Activated effector memory CD4-positive, alpha-beta T cell treated with Interleukin-2 at 50 U/mL for 16 hours (primary cell): ENCODE results near the gene C15orf61.

Experiments
- DNase-seq: peaks from one replicate; pipeline ENCODE4 v3.0.0-alpha.2; 2020

C15orf61 gene

DNA sequence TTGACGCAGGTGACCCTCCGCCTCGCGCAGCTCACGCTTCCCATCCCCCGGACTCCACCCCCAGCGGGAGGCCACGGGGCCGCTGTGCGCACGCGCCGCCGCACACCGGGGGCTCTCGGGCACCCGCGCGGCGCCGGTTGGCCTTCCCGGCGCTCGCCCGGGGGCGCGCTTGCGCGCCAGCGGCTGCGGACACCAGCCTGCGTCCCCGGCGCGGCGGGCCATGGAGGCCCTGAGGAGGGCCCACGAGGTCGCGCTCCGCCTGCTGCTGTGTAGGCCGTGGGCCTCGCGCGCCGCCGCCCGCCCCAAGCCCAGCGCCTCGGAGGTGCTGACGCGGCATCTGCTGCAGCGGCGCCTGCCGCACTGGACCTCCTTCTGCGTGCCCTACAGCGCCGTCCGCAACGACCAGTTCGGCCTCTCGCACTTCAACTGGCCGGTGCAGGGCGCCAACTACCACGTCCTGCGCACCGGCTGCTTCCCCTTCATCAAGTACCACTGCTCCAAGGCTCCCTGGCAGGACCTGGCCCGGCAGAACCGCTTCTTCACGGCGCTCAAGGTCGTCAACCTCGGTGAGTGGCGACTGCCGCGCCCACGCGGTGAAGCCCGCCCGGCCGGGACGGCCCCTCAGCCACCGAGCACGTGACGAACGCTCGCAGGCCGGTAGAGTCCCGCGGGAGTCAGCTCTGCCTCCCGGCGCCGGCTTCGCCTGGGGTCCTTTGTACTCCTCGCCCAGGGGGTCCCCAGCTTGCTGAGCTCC, at the start of gene C15orf61:
Gene C15orf61 (plus strand): TSS at position 103 of the 754 bp plus-strand sequence. CDS start 118 bp downstream, at position 221.
- DNase-seq, result peak; percentile 86

DNA sequence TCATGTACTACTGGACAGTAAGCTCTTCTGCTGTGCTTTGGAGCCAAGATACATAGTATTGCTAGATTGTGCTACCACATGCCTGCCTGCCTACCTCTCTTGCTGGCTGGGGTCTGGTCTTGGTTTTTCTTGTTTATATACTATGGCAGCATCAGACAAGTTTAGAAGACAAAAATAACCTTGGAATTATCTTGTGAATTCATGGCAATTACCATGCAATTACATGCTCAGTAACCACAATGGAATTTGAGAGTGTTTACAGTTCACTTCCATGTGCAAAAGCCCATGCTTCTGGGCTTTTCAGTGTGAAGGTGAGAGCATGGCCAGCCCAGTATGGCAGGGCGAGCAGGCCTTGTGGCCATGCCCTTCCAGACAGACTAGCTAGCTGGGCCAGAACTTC, 48.0 kb upstream of the C15orf61 start:
- DNase-seq, result no peak

DNA sequence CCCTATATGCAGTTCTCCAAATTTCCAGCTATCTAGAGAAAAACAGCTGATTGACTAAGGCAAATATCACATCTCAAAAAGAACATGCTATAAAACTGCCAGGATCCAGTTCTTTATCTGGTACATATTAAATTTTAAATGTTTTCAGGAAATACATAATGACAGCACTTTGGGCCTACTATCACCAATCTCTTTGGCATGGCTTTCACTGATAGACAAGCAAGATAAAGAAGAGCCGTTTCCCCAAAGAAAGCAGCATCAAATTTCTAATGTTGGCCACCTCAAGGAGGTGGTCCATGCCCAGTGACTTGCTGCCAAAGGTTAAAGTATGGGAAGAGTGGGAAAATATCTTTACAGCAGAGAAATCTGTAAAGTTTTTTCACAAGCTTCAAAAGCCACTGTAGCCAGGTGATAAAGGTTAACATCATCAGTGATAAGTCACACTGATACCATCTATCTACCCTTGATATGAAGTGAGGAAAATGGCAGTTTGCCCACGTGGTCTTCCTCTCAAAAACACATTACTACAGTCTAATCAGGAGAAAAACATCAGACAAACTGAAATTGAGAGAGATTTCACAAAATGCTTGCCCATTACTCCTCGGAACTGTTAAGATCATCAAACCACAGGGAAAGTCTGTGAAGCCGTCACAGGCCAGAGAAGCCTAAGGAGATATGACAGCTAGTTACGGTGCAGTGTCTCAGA, 46.4 kb upstream of the C15orf61 start:
- no peak for DNase-seq

DNA sequence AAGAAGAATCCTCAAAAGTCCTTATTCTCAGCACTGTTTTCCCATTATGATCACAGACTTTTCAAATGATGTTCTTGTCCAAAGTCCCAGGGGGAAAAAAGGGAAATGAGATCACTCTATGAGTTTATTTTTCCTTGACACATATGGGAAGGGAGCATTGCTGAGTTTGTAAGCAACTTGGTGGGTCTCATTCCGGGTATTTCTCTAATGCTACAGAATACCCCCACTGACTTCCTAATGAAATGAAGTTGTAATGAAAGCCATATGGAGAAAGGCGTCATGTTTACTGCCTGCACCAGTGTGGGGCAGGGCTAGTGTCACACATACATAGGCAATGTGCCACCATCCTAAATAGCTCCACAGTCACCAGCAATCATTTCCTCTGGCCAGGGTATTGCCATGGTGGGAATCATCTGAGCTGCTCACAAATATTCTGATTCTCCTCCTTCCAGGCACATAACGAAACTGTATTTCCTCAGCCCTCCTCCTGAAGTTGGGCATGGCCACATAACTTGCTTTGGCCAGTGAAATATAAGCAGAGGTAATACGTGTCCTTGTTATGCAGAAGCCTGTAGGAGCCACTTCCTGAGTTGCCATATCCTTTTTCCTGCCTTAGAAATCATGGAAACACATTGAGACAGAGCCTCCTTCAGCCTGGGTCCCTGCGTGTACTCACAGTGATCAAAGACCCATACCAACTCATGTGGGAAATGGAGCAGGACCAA, 41.0 kb upstream of the C15orf61 start:
- DNase-seq, result no peak

DNA sequence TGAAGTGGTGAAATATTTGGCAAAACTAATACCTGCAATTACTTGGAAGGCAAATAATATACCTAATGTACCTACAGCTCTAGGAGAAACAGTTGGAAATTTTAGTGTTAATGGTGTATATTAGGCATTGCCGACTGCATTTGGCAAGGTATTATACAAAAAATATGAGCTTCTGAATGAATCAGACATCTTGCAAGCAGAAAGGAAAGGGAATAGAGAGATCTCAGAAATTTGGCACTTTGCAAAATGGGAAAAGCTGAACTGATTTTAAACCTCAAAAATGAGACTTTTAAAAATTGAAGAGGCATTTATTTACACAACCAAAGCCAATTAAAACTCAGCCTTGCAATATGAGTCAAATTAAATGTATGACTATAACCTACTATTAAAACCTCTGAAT, 40.2 kb upstream of the C15orf61 start:
- no peak for DNase-seq

DNA sequence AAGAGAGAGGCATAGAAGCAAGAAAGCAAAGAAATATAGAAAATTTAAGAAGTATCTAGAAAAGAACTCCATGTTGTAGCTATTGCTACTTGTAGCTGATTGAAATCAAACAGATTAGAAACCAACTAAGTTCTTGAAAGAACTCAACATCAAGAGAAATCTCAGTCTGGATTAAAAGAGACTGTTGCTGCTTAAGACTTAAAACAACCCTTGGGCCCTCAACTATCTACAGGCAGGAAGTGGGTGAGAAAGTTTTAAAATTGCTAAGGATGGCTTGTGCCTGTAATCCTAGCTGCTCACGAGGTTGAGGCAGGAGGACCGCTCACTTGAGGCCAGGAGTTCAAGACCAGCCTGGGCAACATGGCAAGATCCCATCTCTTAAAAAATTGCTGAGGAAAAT, 39.3 kb upstream of the C15orf61 start:
- DNase-seq, result no peak

DNA sequence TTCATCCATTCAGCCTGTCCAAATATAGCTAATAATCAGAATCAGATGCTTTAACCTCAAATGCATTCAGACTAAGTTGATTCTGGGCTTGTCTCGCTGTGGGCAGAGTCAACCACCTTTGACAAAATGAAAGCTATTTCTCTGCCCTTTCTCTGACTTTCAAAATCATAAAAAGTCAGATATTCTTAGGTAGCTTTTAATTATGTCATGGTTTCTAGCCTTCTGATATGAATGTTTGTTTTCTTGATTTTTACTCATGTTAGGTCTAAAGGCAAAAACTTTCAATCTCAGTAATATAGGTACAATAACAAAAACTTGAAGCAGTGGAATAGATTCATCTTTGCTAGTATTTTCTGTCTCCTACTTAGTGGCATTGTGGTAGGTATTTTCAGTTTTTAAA, 25.3 kb upstream of the C15orf61 start:
- DNase-seq, result no peak

DNA sequence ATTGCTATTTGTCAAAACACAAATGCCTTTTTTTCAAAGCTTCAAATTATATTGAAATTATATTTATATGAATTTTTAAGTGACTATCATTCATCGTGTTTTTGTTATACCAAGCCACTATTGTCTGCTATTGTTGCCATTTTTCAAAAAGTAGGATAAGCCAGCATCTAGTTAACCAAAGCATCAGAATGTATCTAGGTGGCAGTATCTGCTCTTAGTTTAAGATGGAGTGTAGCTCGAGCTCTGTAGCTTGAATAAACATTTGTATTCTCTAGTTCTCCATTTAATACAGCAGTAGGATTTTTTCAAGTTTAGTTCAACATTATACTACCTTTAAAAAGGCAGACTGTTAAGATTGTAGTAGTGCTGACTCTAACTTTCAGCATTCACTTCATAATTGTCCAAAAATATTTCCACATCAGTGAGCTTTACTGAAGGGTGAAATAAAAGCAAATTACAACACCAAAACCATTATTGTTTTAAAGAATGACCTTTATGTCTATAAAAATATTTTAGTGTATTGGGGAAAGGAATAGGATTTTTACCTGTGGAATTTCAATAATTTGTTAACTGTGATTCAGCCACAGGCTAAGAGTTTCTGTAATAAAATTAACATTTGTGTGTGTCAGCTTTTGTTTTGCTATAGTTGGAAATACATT, 19.6 kb upstream of the C15orf61 start:
- no peak for DNase-seq

DNA sequence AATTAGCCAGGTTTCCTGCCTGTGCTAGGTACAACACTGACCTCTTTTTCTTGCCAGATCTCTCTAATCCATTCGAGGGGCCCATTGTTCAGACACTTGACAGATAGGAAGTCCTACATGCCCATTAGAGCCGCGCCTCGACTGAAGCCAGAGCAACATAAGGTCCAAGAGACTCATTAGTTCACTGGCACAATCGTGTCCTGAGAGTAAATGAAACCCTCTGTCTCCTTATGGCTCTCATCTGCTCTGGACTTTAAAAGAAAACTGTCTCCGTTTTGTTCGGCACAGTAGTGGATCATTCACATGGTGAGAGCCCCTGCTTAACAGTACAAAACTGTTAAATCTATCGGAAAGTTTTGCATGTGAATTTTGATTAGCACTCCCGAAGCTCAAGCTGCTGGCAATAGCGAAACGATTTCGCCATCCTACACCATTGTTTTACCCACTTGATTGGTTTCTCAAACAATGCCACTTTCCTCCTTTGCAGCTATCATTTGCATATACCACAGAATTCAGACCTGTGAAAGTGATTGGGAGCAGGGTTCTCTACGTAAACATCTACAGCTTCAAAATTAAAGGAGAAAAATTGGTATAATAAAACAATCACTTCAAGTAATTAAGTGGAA, 19.0 kb upstream of the C15orf61 start:
- no peak for DNase-seq

DNA sequence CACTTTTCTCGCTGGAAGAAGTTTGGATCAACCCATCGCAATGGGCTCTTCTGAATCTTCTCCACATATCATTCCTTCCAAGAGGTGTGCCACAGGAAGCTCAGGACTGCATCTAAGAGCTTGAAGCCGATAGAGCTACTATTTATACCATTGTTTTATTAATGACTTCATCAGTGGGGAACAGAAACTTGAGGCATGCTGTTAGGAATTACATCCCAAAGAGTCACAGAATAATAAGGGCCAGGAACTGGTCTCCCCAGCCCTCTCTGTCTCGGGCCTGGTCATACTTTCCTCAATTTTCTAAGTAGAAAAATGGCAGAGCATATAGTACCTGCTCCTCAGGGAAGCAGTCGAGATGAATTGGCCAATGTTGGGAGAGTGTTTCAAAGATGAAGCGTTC, 16.9 kb upstream of the C15orf61 start:
- no peak for DNase-seq

DNA sequence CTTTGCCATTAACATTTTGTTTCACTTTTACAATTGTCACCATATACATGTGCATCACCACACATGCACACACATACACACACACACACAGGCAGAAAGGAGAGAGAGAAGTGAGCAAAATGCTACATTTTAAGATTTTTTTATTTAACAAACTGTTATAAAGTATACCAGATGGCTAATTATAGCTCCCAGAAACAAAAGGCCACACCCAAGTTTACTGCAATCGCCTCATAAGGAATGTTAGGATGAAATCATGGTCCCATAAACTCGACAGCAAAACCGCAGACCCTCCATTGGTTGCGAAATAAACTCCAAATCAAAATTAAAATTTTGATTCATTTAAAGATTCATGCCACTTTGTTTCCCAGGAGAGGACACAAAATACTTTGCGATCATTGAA, 16.1 kb upstream of the C15orf61 start:
- no peak for DNase-seq

DNA sequence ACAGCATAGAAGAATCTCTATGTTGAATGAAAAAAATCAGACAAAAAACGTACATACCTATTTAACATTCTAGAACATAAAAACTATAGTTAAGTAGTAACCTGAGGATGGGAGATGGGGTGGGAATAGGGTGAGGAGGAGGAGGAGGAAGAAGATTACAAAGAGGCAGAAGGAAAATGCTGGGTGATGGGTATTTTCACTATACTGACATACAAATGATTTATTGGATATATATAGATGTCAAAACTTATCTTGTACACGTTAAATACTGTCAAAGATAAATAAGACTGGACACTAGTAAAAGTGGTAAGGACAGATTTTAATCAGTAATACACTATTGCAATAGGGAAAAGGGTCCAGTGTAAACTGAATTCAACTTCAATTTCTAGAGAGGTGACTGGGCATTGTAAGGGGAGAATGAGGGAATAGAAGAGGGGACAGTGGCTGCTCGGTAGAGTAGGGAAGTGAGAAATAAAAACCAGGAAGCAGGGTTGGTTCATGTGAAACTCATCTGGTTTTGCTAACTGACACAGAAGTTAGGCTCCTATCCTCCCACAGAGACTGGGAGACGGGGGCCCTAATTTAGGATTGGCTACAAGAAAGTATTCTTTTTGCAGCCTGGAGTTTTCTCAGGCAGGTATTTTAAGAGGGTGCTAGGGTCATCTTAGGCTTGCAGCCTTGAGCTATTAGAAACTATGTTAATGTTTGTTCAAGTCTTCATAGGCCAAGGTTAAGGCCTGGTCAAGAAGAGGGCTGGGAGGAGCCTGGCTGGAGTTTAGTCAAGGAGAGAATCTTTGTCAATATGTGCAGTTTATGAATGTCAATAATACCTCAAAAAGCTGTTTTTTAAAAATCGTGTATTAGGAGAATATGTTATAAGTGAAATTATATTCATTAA, 15.0 kb upstream of the C15orf61 start:
- DNase-seq, result no peak

DNA sequence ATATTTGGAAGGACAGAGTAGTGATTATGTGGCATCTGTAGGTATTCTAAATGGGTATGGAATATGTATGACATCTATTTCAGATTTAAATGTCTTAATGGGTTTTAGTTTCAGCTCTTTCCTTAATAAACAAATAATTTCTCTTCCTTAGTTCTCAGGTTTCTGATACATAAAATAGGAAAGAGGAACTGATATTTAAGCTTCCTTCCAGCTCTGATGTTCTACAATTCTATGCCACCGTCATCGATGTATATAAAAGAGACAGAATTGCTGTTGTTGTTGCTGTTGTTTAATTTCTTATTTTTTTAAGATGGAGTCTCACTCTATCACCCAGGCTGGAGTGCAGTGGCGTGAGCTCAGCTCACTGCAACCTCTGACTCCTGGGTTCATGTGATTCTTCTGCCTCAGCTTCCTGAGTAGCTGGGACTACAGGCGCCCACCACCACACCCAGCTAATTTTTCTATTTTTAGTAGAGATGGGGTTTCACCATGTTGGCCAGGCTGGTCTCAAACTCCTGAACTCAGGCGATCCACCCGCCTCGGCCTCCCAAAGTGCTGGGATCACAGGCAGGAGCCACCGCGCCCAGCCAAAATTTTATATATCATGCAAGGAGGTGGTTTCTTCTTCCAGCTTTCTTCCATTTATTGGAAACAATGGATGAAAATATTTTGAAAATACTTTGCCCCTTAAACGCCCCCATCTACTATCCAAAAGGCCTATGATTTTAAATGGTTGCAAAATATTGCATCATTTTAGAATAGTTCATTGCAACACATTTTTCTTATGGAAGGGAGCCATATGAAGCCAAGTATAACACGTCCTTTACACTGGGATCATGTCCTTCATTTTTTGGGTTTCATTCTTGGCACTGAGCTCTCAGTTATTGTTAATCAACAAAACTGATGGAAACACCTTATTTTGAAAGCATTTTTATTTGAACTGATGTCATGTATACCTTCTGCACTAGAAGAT, 13.9 kb upstream of the C15orf61 start:
- DNase-seq, result no peak

DNA sequence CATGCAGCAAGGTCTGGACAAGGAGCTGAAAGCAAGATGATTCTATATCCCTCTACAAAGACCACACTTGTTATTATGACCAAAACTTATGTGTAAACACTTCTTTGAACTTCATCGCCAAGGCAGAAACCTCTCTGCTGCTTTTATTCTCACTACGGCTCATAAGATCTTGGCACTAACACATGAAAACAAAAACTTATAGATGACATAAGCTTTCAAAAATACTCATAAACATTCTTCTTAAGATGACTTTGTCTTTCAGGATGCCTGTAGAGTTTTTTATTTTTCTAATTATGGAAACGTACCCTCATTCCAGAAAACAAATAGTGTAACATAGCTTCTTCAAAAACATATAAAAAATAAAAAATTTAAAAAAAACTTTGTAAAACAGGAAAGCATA, 12.5 kb upstream of the C15orf61 start:
- DNase-seq, result no peak

DNA sequence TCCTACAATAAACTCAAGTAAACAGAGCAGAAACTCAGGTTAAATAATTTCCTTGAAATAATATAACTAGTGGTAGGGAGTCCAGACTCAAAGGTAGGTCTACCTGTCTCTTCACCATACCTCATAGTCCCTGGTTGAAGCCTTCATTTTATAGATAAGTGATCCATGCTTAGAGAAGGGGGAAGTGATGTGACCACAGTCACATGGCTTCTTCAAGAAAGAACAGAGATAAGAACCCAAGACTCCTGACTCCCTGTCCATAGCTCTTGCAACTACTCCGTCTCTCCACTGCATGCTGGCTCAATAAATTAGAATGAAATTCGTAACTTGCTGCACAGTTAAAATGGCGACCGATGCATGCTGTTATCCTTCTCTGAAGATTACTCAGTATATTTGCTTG, 11.0 kb upstream of the C15orf61 start:
- DNase-seq, result no peak

DNA sequence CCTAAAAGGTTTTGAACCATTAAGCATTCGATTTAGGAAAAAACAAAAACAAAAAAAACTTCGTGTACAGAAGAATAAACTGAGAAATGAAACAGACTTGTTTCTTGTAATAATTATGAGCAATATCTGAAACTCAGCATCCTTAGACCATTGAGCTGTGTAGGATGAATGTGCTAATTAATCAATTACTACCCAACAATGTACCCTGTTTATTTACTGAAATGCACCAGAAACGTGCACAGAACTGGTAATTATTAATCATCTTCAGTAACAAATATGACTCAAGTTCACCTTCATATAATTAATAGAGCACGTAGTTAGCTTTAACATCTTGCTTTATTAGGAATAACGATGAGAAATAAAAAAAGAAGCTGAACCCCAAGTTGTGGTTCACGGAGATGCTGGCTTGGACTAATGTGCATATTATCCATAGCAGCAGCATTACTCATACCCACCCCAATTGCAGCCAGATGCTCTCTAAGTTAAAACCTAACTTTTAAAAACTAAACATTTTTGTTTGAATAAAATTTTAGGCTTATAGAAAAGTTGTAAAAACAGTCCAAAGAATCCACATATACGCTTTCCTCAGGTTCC, 10.2 kb upstream of the C15orf61 start:
- DNase-seq, result no peak

DNA sequence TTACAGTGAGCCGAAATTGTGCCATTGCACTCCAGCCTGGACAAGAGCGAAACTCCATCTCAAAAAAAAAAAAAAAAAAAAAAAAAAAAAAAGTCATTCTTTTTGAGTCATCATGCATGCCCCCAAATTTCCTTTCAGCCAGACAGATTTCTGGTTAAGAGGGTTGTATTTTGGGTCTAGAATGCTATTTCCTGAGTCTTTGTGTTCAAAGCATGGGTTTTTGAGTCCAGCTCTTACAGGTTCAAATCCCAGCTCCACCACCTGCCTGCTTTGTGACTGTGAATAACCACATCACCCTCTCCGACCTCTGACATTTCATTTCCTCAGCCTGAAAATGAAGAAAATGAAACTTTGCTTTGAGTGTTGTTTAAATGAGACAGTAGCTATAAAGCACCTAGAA, 9.3 kb upstream of the C15orf61 start:
- no peak for DNase-seq

DNA sequence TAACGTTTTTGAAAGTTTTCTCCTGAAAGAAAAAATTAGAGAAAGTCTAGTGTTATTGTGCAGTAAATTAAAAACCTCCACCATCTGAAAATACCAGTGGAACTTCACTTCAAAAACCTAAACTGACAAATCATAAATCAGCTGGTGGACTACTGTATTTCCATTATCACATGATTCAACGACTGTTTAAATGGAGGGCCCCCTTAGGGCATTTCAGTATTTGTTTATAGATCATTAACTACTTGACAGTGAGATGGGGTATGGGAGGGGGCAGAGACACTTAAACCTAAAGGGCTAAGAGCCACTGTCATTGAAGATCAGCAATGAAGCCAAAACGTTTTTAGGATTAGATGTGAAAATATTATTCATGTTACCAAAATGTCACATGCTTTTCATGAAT, 8.8 kb upstream of the C15orf61 start:
- DNase-seq, result no peak

DNA sequence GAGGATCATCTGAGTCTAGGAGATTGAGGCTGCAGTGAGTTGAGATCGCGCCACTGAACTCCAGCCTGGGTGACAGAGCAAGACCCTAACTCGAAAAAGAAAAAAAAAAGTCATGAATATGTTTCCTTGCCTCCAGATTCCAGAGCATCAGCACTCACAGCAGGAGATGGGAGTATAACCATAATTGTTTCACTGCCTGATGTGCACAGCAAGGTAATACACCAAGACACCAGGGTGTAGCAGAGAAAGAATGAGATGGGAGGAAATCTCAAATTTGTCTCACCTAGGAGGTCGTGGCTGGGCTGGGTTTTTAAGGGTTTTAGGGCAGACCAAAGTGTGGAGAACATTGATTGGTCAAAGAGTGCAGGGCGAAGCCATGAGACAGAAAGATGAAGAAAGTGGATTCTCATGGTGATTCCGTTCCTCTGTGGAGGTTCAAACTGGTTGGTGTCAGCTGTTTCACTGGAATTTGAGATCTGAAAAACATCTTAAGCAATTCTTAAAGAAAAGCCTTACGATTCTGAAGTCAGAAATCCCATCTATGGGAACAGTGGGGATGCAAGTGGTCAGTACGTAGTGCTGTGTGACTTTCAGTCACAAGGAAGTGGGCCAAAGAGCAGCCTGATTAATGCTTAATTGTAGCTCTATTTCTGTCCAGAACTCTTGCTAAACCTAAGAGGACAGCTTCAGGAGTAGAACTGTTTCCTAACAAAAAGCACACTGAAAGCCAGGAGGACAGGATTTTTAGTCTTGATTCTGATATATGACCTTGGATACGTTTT, 7.8 kb upstream of the C15orf61 start:
- no peak for DNase-seq
